ENCODE measurements around the gene KCP. TPM values are rescaled to one million over a fixed set of nuclear protein-coding genes. Genes with fewer than 3 reads are reported as not detected.

Gene KCP
- total RNA-seq, 1 donor, result 1.1 TPM

GRCh38 chr7:128827971-128828711 lies 82.4 kb downstream of the KCP start:
- H3K9me3 ChIP-seq (ENCODE audit: low read depth, low read length), result no peaks in the 10 kb centered on the region
- peak; percentile 94 for DNase-seq (ENCODE audit: insufficient read length, low spot score, missing footprints)
- H3K4me1 ChIP-seq (ENCODE audit: insufficient read depth, low read length), result peaks cover 40% of the 10 kb centered on the region
- no peaks in the 10 kb centered on the region for H3K36me3 ChIP-seq (ENCODE audit: insufficient read depth, low read length)
- H3K79me2 ChIP-seq (ENCODE audit: insufficient read depth, low read length), result peaks cover 29% of the 10 kb centered on the region
- peak overlapping the region; percentile 48 for H3K4me3 ChIP-seq (ENCODE audit: insufficient read depth, low read length)
- TF ChIP-seq CTCF (IDR thresholded peaks at IDR 0.05; ENCODE audit: extremely low read depth, low read depth, low read length), result no peak
- H2AFZ ChIP-seq (ENCODE audit: low read length), result no peak overlapping the region
- peaks cover 26% of the 10 kb centered on the region for H4K20me1 ChIP-seq (ENCODE audit: insufficient read depth, low read length)
- H3K27ac ChIP-seq (ENCODE audit: low read depth, low read length), result peak overlapping the region; percentile 95
- no peaks in the 10 kb centered on the region for H3K27me3 ChIP-seq (ENCODE audit: insufficient read depth, low read length)
- peak overlapping the region; percentile 78 for H3K4me2 ChIP-seq (ENCODE audit: insufficient read depth, low read length)

GRCh38 chr7:128827248-128827958 lies 83.1 kb downstream of the KCP start:
- Histone ChIP-seq H3K79me2 (ENCODE audit: insufficient read depth, low read length) (peaks cover 22% of the 10 kb centered on the region), H2AFZ (ENCODE audit: low read length) (no peak overlapping the region), H4K20me1 (ENCODE audit: insufficient read depth, low read length) (peaks cover 20% of the 10 kb centered on the region), H3K4me2 (ENCODE audit: insufficient read depth, low read length) (peak overlapping the region; percentile 78), H3K4me3 (ENCODE audit: insufficient read depth, low read length) (peak overlapping the region; percentile 48), H3K27ac (ENCODE audit: low read depth, low read length) (peak overlapping the region; percentile 95), H3K9me3 (ENCODE audit: low read depth, low read length) (no peaks in the 10 kb centered on the region), H3K36me3 (ENCODE audit: insufficient read depth, low read length) (no peaks in the 10 kb centered on the region), H3K27me3 (ENCODE audit: insufficient read depth, low read length) (no peaks in the 10 kb centered on the region), H3K4me1 (ENCODE audit: insufficient read depth, low read length) (peaks cover 33% of the 10 kb centered on the region)
- no peak for TF ChIP-seq CTCF (IDR thresholded peaks at IDR 0.05; ENCODE audit: extremely low read depth, low read depth, low read length)
- peak; percentile 97 for DNase-seq (ENCODE audit: insufficient read length, low spot score, missing footprints)

- Histone ChIP-seq H4K20me1 (ENCODE audit: insufficient read depth, low read length) (peaks cover 18% of the 10 kb centered on the region), H2AFZ (ENCODE audit: low read length) (no peak overlapping the region), H3K9me3 (ENCODE audit: low read depth, low read length) (no peaks in the 10 kb centered on the region), H3K4me2 (ENCODE audit: insufficient read depth, low read length) (no peak overlapping the region), H3K4me3 (ENCODE audit: insufficient read depth, low read length) (no peak overlapping the region), H3K79me2 (ENCODE audit: insufficient read depth, low read length) (peaks cover 16% of the 10 kb centered on the region), H3K36me3 (ENCODE audit: insufficient read depth, low read length) (no peaks in the 10 kb centered on the region), H3K27me3 (ENCODE audit: insufficient read depth, low read length) (no peaks in the 10 kb centered on the region), H3K27ac (ENCODE audit: low read depth, low read length) (peak overlapping the region; percentile 95), H3K4me1 (ENCODE audit: insufficient read depth, low read length) (peaks cover 30% of the 10 kb centered on the region)
- DNase-seq (ENCODE audit: insufficient read length, low spot score, missing footprints), result no peak
- no peak for TF ChIP-seq CTCF (IDR thresholded peaks at IDR 0.05; ENCODE audit: extremely low read depth, low read depth, low read length)
Measured at GRCh38 chr7:128826916-128827247, 83.6 kb downstream of the KCP start.

Other genes starting within 250 kb of the KCP start
- gene GARIN1A, start 238.4 kb downstream of the KCP start, total RNA-seq, result 1.4 and 2.1 TPM in 2 replicates
- 673 and 708 TPM in 2 replicates for gene CALU, start 171.3 kb downstream of the KCP start, total RNA-seq
- gene OPN1SW, start 134.9 kb downstream of the KCP start, total RNA-seq, result not detected in 2 replicates
- gene CCDC136, start 118.7 kb downstream of the KCP start, total RNA-seq, result 7.2 and 10.0 TPM in 2 replicates
- gene FLNC, start 80.3 kb downstream of the KCP start, total RNA-seq, result 93.7 and 130 TPM in 2 replicates
- 91.9 and 95.2 TPM in 2 replicates for gene ATP6V1F, start 47.9 kb downstream of the KCP start, total RNA-seq
- under 0.01 TPM in 2 replicates for gene IRF5, start 27.2 kb upstream of the KCP start, total RNA-seq
- 54.5 and 56.1 TPM in 2 replicates for gene TNPO3, start 144.4 kb upstream of the KCP start, total RNA-seq
- under 0.01 and 0.36 TPM in 2 replicates for gene TSPAN33, start 234.0 kb upstream of the KCP start, total RNA-seq